DLD1 (cell line): Measurements from ENCODE around the gene RNF213.
"Not testable (repeated sequence)": the region's sequence is repeated elsewhere in the genome, so short reads cannot be mapped to it uniquely, and the experiment has no call there.

Source experiments
- in situ Hi-C: cut with HindIII; loops from 2 replicates; pipeline ENCODE4 v1.10.0; 2017; ENCODE audit warnings: low sequenced_read_pairs

RNF213 gene

DNA sequence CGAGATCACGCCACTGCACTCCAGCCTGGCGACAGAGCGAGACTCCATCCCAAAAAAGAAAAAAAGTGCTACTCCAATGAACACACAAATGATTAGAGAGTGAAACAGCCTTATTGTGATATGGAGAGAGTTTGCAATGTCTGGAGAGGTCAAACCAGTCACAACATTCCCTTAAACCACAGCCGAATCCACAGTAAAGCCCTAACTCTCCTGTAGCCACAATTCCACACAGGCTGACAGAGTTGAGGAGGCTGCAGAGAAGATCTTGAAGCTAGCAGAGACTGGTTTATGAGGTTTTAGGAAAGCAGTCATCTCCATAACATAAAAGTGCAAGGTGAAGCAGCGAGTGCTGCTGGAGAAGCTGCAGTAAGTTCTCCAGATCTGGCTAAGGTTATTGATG, 6.7 kb downstream of the RNF213 start:
- in situ Hi-C loops = no loop called here

DNA sequence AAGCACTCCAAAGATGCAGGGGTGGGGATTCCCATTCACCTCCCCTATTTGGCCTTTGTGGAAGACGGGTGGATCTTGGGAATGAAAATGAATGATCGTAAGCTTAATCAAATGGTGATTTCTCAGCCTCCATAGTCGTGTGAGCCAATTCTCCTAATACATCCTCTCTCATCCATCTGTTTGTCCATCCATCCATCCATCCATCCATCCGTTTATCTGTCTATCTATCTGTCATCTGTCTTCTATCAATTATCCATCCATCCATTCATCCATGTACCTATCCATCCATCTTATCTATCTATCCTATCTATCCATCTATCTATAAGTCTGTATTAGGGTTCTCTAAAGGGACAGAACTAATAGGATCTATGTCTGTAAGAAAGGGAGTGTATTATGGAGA, 7.8 kb downstream of the RNF213 start:
- in situ Hi-C loops = no loop called here

DNA sequence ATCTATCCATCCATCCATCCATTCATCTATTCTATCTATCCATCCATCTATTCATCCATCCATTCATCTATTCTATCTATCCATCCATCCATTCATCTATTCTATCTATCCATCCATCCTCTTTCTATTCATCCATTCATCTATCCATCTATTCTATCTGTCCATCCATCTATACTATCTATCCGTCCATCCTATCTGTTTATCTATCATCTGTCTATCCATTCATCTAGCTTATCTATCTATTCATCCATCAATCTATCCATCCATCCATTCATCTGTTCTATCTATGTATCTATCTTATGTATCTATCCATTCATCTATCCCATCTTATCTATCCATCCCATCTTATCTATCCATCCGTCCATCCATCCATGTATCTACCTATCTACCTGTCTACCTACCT, 8.8 kb downstream of the RNF213 start:
- in situ Hi-C loops = no loop called here

DNA sequence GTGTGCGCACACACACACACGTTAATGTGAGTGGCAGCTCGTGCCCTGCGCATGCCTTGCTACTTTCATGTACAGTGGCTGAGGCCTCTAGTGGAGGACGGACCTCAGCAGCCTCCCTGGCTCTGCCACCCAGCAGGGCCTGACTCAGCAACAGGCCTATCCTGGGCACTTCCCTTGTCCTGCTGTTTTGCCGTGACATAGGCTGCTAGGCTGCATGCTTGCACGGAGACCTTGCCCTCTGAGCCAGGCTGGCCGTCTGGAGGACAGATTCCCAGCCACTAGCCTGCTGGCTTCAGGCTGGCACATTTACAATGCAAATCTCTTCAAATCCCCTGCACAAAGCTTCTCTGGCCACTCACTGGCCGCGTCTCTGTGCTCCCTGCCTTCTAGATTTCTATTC, 9.5 kb downstream of the RNF213 start:
- in situ Hi-C loops = no loop called here

DNA sequence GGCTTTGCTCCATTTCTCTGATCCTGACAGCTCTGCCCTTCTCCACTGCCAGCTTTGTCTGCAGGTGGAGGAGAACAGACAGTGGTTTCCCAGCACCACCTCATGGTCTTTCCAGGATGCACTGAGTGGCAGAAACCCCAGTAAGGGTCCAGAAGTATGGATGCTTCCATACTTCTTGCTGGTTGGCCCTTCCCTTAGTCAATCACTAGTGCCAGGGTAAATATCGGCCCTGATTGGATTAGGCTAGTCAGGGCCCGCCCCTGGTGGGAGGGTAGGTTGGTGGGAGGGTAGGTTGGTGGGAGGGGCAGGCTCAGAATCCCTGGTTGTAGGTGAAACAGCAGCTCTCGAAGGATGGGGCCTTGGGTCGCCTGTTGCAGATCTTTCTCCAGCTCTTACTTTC, 10.2 kb downstream of the RNF213 start:
- in situ Hi-C loops = no loop called here

DNA sequence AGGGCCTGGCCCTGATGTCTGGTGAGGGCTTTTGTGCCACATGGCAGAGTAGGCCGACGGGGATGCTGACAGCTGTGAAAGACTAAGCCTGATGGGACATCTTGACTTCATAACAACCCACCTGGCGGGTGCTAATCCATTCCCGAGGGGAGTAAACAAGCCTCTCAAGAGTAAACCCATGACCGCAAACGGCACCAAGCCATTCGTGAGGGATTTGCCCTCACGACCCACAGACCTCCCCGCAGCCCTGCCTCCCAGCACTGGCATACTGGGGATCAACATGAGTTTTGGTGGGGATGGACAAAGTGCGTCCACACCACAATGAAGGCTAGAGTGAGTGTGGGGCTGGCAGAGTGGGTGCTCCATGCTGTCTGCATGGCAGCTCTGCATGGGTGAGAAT, 11.7 kb downstream of the RNF213 start:
- in situ Hi-C loops = no loop called here

DNA sequence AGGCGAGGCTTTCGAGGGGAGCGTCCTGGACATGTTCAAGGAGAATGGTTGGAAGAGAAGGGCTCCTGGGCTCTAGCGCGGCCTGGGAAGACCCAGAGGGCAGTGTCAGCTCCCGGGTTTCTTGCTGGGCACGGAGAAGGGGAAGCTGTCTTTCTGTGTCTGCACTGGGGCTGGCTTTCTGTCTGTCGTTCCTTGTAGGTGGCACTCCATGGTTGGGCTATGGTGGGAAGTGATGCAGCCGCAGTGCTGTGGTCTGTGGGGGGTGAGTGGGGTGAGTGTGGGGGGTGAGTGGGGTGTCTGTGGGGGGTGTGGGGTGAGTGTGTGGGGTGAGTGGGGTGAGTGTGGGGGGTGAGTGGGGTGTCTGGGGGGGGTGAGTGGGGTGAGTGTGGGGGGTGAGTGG, 13.7 kb downstream of the RNF213 start:
- in situ Hi-C loops = no loop called here

DNA sequence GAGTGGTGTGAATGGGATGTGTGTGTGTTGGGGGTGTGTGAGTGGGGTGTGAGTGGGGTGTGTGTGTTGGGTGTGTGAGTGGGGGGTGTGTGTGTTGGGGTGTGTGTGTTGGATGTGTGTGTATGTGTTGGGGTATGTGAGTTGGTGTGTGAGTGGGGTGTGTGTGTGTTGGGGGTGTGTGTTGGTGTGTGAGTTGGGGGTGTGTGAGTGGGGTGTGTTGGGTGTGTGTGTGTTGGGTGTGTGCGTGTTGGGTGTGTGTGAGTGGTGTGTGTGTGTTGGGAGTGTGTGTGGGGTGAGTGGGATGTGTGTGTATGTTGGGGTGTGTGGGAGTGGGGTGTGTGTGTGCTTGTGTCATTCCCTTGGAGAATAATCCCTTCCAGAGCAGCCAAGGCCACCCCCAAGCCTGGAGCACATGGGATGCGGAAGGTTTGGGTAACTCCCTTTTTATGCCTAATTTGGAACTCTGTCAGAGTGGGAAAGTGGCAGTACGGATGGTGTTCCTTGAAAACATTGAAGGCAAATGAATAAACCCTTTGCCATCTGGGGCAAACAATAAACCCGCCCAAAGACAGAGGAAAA, 14.3 kb downstream of the RNF213 start:
- in situ Hi-C loops = no loop called here

DNA sequence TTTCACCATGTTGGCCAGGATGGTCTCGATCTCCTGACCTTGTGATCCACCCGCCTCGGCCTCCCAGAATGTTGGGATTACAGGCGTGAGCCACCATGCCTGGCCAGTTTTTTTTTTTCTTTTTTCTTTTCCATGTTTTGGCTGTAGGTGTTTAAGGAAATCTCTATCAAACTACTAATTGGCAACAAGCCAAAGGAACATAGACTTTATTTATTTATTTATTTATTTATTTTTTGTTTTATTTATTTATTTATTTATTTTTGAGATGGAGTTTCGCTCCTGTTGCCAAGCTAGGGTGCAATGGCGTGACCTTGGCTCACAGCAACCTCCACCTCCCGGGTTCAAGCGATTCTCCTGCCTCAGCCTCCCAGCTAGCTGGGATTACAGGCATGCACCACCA, 15.2 kb downstream of the RNF213 start:
- in situ Hi-C loops = not testable (repeated sequence)

DNA sequence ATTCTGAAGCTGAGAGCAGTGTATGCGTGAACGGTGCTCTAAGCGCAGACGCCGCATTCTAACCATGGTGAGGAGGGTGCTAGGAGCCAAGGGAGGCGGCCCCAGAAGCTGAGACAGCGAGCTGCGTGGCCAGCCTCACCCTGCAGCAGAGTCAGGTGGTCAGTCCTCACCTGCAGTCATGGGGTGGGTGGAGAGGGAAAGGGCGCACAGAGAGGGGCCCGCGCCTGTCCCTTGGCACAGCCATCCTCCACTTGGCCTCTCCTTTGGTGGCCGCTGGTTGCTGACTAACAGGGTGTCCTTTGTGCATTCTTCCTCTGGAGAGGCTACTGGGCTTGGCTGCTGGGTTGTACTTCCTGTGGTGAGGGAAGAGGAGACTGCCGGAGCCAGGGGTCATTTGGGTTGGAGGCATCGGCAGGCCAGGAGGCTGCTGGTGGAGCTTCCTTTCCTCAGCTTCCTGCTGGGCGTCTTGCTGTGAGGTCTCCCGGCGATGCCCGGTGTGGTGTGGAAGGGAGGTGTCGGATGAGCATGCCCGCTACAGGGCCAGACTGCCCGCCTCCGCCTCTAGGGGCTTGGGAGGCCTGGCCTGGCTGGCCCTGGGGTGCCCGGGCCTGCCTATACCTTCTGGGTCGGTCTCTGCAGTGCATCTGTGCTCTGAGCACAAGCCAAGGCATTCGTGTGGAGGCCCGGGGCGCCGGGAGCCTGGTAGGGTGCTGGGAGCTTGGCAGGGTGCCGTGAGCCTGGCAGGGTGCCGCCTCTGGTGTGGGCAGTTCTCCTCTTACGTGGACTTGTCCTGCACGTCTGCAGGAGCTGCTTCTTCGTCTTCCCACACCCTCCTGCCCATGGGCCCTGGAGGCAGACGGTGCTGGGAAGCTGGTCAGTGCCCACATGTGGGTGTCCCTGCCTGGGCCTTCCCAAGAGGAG, 17.4 kb downstream of the RNF213 start:
- in situ Hi-C loops = no loop called here

DNA sequence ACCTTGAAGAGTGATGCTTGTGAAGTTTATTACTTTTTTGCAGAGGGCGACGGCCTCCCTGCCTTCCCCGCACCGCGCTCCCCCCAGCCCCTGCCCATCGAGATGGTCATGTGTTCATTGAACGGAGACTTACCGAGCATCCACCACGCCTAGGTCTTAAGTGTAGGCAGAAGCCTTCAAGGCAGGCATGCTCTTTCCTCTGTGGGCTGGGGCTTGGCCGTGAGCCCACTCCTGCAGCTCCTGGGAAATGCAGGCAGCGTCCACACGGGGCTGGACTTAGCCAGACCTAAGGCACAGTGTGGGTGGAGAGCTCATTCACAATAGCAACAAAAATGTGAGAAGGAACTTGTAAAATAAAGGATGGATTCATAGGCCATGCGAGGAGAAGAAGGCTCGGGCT, 19.2 kb downstream of the RNF213 start:
- in situ Hi-C loops = no loop called here

DNA sequence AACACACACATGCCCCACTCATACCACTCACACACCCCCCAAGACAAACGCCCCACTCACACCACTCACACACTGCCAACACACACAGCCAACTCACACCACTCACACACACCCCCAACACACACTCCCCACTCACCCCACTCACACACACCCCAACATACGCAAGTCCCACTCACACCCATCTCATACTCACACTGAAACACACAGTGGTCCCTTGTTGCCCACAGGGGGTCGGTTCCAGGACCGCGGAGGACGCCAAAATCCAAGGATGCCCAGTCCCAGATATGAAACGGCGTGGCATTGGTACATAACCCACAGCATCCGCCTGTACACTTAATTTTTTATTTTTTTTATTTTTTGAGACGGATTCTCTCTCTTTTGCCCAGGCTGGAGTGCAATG, 20.9 kb downstream of the RNF213 start:
- in situ Hi-C loops = no loop called here

DNA sequence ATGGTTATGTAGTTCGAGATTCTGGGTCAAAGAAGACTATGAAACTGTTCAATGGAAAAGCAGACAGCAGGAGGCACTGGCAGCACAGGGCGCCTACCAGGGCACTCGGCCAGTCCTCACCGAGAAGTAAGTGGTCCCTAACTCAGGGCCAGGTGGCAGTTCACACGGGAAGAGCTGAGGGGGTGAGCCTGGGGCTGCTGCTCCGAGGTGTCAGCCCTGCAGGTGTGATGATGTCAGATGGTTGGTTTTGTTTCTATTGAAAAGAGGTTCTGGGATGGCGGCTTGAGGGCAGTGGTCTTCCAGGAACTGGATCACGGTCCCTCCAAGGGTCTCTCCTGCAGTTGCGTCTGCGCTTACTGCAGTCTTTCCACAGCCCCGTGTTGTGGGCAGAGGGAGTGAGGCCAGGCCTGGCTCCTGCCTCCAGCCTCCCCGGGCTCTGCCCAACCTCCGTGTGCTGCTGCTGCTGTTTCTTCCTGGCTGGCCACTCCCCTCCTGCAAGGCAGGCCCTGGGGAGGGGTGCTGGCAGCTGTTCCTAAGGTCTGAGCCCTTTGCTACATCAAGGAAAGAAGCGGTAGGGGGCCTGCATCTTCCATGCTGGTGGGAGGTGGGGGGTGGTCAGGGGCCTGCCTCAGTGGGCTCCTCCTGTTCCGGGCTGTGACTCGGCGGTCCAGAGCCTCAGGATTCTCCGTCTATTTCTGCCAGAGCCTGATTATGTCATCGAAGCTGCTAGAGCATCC, 22.6 kb downstream of the RNF213 start:
- in situ Hi-C loops = no loop called here

DNA sequence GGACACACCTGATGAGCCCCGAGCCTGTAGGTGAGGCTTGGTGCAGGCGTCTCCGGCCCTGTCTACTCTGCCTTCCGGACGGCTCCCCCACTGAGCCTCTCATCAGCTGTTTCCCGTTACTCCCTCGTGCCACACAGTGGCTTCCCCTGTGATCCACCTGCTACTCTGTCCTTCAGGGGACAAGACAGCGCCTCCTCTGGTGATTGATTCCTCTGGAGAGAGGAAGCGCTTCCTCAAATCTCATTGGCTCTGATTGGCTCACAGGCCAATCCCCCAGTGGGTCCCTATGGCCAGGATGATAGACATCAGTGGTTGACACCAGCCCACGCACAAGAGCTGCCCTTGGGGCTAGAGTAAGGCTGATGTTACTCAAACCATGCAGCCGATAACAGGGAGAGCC, 24.0 kb downstream of the RNF213 start:
- in situ Hi-C loops = no loop called here

DNA sequence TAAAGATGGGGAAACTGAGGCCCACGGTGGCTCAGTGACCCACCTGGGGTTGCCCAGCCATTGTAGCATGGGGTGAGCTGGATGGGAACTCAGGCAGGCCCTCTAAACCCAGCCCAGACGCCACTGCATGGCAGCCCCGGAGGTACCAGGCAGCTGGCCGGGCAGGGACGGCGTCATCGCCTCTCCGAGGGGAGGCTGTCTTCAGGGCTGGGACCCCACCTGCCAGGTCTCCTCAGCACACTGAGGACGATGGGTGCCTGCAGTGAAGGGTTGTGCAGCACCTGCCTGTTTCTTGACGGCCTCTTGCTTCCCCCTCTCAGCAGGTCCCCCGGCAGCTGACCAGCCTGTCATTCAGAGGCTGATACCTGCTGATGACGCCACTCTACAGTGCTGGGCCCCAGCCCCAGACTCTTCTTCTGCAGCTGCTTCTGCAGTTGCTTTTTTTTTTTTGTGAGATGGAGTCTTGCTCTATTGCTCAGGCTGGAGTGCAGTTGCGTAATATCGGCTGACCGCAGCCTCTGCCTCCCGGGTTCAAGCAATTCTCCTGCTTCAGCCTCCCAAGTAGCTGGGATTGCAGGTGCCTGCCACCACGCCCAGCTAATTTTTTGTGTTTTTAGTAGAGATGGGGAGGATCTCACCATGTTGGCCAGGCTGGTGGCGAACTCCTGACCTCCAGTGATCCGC, 24.7 kb downstream of the RNF213 start:
- in situ Hi-C loops = no loop called here

DNA sequence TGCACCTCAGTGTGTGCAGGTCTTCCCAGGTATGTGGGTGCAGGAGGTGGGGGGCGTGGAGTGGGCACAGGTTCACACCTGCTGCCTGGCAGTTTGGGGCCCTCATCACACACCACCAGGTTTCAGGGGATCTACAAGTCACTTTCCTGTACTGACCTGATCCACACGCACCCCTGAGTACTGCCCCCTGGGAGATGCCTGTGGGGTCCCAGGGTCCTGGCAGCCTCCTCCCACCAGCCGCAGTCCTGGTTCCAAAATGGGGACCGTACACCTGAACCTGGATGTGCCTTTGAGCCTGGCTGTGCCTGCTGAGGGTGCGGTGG, 25.9 kb downstream of the RNF213 start:
- in situ Hi-C loops = no loop called here

DNA sequence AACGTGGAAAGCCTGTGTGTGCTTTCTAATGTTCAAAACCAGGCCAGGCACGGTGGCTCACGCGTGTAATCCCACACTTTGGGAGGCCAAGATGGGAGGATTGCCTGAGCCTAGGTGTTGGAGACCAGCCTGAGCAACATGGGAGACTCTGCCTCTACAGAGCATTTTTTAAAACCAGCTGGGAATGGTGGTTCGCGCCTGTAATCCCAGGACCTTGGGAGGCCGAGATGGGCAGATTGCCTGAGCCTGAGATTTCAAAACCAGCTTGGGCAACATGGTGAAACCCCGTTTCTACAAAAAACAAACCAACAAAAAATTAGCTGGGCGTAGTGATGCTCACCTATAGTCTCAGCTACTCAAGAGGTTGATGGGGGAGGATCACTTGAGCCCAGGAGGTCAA, 26.4 kb downstream of the RNF213 start:
- in situ Hi-C loops = no loop called here

DNA sequence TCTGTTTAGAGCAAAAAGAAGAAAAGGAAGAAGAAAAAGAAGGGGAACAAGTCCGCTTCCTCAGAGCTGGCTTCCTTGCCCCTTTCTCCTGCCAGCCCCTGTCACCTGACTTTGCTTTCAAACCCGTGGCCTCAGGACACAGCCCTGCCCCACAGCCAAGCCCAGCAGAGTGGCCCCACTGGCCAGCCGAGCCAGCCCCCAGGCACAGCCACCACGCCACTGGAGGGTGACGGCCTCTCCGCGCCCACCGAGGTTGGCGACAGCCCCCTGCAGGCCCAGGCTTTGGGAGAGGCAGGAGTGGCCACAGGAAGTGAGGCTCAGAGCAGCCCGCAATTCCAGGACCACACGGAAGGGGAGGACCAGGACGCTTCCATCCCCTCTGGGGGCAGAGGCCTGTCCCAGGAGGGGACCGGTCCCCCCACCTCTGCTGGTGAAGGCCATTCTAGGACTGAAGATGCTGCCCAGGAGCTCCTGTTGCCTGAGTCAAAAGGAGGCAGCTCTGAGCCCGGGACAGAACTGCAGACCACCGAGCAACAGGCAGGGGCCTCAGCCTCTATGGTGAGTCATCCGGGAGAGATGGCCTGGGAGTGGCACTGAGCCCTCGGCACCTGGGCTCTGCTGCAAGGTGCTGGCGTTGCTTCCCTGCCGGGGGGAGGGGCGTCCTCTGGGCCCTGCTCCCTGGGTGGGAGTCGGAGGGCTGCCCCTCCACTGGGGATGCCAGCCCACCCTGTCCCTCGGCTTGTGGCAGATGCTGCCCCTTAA, 27.3 kb downstream of the RNF213 start:
- in situ Hi-C loops = no loop called here

DNA sequence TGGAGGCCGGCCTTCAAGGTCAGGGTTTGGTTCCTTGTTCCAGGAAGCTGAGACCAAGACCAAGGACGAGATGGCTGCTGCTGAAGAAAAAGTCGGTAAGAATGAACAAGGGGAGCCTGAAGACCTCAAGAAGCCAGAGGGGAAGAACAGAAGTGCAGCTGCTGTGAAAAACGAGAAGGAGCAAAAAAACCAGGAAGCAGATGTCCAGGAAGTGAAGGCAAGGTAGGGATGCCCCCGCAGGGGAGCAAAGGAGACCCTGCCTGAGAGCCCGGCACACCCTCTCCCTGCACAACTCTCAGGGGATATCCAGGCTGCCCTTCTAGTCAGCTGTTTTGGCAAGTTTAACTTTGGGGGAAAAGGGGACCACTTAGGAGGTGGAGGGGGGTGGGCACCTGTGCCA, 29.0 kb downstream of the RNF213 start:
- in situ Hi-C loops = no loop called here

DNA sequence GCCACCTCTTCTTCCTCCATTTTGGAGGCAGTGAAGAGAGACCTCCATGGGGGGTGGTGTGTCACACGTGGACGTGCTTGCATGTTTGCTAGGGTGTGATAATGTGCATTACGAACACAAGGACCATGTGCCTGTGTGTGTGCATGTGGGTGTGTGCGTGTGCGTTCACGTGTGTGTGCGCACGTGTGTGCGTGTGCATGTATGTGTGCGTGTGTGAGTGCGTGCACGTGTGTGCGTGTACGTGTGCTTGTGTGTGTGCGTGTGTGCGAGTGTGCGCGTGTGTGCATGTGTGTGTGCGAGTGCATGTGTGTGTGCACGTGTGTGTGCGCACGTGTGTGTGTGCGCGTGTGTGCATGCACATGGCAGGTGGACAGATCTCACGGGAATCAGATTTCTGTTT, 29.5 kb downstream of the RNF213 start:
- in situ Hi-C loops = no loop called here

DNA sequence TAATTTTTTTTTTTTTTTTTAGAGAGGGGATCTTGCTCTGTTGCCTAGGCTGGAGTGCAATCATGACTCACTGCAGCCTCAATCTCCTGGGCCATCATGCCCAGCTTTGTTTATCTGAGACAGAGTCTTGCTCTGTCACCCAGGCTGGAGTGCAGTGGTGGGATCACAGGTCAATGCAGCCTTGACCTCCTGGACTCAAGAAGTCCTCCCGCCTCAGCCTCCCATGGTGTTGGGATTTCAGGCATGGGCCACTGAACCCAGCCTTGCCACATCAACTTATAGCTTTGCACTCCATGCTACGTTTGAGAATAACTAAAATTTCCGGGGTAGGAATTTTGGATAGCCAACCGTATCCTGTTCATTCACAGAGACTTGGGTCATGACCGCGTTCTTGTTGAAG, 30.6 kb downstream of the RNF213 start:
- in situ Hi-C loops = no loop called here
